NCI-H146 treated with DMSO at 0.1 percent for 48 hours (cell line): ENCODE data around the gene DNM2.

ENCODE experiments used
- DNase-seq: peaks from one replicate; lab custom pipeline; 2025; ENCODE audit not compliant: unreplicated experiment; lab: John Stamatoyannopoulos, UW

The DNM2 gene

DNA sequence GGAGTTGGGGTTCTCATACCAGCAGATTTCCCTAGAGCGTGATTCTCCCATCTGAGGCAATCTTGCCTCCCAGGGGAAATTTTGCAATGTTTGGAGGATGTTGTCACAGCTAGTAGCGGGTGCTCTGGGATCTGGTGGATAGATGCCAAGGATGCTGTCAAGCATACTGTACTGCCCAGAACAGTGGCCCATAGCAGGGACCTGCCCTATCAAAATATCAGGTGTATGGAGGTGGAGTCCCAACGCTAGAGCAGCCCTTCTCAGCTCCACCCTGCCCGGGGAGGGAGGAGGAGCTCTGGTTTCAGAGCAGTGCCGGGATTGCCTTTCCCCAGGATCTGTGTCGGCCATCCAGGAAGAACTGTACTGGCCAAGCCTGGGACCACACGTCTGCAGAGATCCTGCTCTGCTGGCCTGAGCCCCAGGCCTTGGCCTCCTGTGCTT is 27.5 kb upstream of the DNM2 start:
- no peak for DNase-seq

DNA sequence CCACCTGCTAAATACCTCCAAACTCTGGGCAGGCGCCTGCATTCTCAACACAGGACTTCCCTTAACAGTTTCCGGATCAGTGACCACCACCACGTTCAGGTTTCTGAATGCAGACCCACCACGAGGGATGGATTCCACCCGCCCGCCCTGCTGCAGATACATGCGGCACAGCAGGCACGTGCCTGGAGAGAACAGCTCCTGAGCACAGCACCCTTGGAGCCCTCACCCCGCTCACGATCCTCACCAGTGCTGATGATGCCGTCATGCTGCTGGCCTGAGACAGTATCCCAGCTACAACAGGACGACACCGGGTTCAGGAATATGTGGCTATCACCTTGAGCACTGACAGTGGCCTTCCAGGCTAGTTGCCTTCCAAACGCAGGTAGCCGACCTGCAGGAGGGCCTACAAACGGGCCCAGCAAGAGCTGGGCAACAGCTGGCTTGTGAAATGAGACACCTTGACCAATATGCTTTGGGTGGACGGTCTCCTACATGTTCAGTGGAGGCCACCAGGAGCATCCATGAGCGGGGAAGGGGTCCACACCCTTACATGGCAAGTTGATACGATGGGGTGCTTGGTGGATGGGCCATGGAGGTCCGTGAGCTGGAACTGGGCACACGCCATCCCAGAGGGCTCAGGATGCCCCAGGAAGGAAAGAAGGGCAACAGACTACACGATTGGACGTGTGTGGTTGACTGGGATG is 26.5 kb upstream of the DNM2 start:
- DNase-seq, result no peak

DNA sequence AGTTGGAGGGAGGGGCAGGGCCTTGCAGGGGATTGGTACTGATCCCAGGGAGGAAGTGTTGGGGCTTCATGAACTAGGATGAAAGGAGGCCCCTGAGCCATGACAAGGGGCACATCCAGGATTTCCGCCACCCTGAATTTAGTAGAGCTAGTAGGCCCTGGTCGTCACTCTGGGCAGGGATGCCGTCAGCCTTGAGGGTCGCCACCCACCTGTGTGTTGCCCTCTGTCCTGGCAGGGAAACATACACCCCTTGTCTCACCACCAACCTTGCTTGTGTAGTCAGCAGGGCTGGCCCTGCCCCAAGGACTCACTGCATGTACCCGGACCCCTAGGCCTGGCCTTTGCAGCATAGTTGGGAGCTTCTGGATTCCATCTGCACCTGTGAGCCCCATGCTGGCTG is 26.0 kb upstream of the DNM2 start:
- no peak for DNase-seq

DNA sequence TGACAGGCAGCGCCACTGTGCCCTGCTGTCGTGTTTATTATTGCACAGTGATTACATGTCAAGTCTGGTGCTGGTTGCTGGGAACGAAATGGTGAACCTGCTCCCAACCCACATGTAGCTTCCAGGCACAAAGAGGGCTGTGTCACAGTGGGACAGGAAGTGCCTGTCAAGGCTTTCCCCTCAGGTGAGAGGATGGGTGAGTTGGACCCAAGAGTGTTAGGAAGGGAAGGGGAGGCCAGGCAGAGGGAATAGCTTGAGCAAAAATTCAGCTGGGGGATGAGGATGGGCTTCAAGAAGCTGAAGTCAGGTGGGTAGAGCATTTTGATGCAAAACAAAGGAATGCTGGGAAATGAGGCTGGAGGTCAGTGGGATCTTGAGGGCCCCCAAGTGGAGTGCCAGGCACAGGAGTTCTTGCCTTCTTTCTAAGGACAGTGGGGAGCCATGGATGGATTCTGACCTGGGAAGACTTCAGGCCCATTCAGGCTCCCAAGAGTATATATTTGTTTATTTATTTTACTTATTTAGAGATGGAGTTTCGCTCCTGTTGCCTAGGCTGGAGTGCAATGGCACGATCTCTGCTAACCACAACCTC is 25.1 kb upstream of the DNM2 start:
- DNase-seq, result no peak

DNA sequence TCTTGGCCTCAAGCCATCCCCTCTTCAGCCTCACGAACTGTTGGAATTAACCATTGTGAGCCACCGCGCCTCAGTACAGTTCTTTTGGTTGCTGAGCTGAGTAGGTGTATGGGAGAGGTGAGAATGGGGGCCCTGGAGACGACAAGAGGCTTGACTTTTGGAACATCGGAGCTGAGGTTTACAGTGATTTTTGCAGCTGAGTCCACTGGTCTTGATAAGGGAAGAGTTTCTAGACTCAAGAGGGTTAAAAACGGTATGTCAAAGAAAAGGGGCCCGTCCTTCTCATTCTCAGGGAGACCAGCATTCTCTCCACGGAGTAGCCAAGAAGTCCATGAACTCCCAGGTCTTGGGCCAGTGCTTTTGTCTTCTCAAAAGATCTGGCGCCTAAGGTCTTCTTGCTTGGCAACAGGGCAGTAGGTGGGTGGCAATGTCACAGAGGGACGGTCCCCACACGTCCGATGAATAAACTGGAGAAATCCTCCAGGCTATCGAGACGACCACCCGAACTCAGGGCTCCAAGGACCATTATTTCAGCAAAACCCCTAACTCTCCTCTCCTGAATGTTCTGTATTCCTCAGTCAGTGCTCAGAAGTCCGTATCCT is 23.1 kb upstream of the DNM2 start:
- no peak for DNase-seq

DNA sequence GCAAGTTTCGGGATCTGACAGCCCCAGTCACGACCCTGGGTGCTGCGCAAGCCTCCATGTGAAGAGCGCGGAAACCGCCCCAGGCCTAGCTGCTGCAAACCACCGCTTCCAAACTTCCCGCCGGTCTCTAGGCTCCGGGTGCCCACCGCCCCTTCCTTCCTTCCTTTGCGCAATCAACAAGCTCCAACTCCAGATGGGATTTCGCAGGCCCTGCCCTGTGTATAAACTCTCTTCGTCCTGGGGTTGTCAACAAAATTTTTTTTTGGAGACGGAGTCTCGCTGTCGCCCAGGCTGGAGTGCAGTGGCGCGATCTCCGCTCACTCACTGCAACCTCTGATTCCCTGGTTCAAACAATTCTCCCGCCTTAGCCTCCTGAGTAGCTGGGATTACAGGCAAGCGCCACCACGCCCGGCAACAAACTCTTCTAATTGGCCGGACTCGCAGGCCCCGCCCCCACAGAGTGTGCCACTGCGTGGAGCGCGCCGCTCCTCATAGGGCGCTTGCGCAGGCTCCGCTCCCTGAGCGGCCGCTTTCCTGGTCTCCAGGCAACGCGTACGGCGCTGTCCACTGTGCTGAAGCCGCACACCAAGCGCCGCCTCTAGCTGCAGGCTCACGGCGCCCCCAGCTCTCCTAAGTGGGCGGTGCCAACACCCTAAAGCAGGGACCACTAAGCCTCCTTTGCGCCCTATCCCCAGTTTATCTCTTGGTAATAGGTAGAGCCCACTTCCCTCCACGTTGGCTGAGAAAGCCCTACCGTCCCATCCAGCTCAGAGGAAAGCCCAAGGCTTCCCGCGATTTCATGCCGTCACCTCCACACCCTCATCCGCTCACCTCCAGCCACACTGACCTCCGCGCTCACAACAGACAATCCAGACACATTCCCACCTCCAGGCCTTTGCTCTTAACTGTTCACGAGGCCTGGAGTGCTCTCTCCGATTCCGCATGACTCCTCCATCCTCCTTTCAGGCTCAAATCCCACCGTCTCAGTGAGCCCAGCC is 22.2 kb upstream of the DNM2 start:
- DNase-seq, result peak; percentile 91

DNA sequence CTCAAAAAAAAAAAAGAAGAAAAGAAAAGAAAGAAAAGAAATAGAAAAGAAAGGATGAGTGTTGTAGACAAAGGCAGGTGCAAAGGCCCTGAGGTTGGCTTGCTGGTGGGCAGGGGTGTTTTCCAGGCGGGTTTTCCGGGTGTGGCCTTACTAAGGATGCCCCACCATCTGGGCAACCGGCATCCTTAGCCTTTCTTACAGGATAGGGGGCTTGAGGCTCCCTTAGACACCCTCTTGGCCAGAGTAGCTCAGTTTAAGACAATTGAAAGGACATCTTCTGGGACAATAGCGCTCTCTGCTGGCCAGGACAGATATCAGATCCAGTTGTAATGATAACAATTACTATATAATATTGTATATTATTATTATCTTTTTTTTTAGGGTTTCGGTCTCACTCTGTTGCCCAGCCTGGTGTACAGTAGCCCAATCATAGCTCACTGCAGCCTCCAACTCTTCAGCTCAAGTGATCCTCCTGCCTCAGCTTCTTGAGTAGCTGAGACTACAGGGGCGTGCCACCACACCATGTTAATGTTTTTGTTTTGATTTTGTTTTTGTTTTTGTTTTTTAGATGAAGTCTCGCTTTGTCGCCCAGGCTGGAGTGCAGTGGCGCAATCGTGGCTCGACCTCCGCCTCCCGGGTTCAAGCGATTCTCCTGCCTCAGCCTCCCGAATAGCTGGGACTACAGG is 18.1 kb upstream of the DNM2 start:
- DNase-seq, result peak; percentile 33

DNA sequence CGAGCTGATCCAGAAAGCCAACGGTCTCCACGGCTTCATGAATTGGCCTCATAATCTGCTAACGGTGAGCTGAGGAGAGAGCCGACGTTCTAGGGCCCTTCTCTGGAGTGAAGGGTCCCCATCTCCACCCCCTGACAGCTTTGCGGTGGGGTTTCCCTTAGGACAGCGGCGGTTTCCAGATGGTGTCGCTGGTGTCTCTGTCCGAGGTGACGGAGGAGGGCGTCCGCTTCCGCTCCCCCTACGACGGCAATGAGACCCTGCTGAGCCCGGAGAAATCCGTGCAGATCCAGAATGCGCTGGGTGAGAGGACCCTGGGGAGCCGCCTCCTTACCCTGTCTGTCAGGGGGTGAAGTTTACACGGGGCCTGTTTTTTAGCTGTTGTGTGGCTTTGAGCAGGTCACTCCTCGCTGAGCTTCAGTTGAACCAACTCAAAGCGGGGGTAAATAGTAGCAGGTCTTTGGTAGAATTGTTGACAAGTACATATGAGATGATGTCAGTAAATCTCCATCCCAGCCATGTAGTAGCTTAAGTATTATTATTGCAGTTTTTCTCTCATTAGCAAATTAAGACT is 15.8 kb upstream of the DNM2 start:
- DNase-seq, result peak; percentile 23

DNA sequence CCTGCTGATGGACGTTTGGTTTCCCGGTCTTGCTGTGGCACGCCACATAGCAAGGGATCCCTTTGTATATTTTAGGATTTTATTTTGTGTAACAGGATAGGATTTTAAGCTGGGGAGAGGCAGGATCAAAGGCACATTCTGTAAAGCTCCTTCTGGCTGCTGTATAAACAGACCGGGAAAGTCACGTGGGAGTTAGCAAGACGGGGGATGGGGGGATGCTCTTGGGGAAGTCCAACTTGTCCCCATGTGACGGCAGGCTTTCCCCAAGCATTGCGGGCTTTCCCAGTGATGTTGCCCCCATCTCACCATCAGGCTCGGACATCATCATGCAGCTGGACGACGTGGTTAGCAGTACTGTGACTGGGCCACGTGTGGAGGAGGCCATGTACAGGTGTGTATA is 10.9 kb upstream of the DNM2 start:
- DNase-seq, result no peak

DNA sequence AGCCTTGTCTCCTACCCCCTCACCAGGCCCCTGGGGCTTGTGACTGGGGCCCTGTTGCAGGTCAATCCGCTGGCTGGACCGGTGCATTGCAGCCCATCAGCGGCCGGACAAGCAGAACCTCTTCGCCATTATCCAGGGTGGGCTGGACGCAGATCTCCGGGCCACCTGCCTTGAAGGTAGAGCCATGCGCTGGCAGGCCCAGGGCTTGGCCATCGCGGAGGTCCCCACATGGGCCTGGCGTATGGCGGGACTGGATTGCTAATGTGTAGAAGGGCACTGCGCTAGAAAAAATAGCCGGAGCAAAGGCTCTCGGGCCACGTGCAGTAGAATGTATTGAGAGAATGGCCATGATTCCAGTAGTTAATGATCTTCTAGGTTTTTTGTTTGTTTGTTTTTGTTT is 10.4 kb upstream of the DNM2 start:
- DNase-seq, result no peak

DNA sequence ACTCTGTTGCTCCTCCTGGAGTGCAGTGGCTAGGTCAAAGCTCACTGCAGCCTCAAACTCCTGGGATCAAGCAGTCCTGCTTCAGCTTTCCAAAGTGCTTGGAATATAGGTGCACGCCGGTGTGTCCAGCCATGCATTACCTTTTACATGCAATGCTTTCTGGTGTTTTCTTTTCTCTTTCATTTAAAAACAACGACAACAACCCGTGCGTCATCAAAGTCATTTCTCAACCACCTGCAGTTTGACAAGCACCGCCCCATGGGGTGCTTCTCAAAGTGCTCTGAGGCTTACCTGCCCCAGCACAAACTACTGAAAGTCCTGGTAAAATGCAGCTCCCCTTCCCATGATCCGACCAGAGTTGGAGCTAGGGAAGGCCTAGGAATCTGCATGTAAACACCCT is 9.6 kb upstream of the DNM2 start:
- no peak for DNase-seq

DNA sequence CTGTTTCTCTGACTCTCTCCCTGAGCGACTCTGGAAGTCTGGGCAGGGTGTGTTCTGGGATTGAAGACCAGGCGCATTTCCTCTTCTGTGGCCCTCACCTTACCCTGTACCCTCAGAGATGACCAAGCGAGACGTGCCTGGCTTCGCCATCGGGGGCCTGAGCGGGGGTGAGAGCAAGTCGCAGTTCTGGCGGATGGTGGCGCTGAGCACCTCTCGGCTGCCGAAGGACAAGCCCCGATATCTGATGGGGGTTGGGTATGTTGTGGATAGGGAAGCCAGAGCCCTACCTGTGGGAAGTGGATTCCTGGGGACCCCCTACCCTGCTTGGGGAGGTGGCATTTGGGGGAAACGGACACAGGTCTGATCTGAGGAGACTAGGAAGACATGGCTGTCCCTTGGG is 5.8 kb upstream of the DNM2 start:
- DNase-seq, result no peak

DNA sequence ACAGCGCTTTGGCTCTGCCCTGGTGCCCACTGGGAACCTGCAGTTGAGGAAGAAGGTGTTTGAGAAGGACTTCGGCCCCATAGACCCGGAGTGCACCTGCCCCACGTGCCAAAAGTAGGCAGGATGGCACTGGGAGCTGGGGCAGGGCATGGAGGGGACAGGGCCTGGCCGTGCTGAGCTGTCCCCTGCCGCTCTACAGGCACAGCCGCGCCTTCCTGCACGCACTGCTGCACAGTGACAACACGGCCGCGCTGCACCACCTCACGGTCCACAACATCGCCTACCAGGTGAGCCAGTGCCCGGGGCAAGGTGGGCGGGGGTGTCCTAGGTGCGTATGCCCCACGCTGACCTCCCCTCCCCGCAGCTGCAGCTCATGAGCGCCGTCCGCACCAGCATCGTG is 5.1 kb upstream of the DNM2 start:
- no peak for DNase-seq

DNA sequence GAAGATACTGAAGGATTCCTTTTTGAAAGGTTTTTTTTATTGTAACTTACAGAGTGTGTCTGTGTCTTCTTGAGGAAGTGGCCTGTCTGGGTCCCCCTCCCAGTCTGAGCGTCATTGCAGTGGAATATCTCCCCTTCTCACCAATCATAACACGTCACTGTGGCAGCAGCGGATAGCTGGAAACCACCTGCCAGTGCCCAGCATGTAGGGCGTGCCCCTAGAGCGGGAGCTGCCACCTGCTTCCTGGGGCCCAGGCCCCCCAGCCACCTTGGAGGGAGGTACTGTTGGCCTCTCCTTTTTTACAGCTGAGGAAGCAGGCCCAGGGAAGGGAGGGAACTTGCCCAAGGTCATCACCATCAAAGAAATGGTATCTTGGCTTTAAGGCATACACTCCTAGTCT is 4.6 kb upstream of the DNM2 start:
- DNase-seq, result no peak

DNA sequence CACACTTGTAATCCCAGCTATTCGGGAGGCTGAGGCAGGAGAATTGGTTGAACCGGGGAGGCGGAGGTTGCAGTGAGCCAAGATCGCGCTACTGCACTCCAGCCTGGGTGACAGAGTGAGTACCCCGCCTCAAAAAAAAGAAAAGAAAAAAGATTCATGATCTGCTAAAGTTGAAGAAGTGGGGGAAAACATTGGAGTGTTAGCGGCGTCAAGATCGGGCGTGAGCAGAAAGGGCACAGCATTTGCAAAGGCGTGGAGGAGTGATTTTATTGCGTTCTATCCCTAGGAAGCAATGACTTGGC is 874 bp upstream of the DNM2 start:
- no peak for DNase-seq

DNA sequence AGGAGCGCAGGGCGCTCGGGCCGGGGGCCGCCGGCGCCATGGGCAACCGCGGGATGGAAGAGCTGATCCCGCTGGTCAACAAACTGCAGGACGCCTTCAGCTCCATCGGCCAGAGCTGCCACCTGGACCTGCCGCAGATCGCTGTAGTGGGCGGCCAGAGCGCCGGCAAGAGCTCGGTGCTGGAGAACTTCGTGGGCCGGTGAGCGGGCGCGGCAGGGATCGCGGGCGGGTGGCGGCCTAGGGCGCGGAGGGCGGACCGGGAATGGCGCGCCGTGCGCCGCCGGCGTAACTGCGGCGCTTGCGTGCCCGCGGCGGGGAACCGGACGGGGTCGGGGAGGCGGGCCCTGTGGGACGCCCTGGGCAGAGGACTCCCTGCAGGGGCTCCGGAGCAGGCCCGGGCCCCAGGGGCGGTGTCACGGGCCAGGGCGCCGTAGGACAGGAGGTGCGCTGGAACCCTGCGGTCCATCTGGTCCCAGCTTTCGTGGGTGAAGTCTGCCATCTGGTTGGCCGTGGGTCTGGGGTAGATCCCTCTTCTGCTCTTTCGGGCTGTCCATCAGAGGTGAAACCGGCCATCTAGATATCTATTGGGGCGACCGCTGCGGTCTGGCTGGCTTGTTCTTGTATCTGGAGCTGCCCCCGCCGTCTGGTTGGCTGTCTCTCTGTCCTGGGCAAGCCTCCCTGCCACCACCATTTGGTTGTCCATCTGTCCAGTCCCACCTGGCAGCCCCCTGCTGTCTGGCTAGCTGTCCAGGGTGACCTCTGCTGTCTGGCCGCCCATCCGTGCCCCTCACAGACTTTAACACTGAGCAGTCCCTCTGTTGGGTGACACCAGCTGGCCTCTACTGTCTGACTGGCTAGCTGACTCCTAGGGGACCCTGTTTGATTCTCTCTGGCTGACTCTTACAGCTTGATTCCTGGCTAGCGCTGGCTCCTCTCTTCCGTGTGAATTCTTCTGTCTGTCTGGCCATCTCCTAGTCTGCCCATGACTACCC is 622 bp downstream of the DNM2 start:
- peak; percentile 16 for DNase-seq

DNA sequence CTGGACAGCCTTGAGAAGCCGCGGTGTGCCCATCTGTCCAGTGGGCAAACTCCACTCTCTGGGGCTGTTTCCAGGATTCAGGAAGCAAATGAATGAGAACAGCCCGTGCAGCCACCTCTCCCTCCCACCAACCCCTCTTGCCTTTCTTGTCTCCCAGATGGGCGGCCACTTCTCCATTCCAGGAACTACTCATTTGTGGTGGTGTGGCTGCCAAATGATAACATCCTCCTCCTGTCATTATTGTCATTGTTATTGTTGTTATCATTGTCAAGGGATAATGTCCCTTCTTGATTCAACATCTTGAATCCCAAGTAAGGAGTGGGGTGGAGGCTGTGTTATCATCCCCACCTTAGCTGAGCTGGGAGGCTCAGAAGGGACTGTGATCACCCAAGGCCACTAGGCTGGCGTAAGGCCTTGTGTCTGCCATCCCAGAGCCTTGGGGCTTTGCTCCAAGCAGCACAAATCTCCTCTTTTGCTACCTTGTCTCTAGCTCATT is 1.6 kb downstream of the DNM2 start:
- DNase-seq, result no peak

DNA sequence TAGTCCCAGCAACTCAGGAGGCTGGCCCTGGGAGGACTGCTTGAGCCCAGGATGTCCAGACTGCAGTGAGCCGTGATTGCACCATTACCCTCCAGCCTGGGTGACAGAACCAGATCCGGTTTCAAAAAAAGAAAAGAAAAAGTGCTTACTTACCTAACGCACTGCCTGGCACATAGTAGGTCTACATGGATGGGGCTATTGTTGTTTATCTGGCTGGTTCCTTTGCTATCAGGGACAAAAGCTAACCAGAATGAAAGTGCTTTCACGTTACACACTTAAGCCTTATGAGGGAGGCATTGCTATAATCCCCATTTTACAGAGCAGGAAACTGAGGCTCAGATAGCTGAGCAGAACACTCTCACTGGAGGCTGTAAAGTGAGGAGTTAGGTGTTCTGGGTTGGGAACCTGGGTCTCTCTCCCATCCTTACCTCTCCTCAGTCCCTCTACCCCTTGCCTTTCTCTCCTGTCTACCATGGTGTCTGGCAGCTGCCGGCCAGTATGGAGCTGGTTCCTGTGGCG is 2.8 kb downstream of the DNM2 start:
- DNase-seq, result no peak

DNA sequence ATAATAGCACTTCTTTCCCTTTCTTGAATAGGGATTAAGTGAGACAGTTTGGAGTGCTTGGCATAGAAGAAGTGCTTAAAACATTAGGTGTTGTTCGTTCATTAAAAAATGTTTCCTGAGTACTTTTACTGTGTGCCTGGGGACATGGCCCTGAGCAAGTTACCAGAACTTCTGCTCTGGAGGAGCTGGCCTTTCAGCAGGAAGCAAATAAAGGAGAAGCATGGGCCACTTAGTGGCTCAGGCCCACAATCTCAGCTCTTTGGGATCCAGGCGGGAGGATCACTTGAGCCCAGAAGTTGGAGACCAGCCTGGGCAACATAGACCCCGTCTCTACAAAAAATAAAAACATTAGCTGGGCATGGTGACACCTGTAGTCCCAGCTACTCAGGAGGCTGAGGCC is 5.7 kb downstream of the DNM2 start:
- DNase-seq, result no peak
